Mesodermal cell (in vitro differentiated cells): ENCODE data around the gene CACNA2D4.
A peak's percentile ranks its signal among the peaks of the same experiment; 100 is the strongest.

Experiments
- H3K27ac ChIP-seq: 2 replicates; pipeline ENCODE4 v1.7.0; 2013; ENCODE audit warnings: mild to moderate bottlenecking, low read depth, low read length, moderate library complexity; ENCODE audit not compliant: severe bottlenecking
- H3K36me3 ChIP-seq: 2 replicates; pipeline ENCODE4 v1.7.1; 2013; ENCODE audit warnings: mild to moderate bottlenecking, low read length, moderate library complexity; ENCODE audit not compliant: control insufficient read depth, insufficient read depth
- H3K4me1 ChIP-seq: one replicate; pipeline ENCODE4 v1.7.1; 2013; ENCODE audit warnings: mild to moderate bottlenecking, low read length; ENCODE audit not compliant: insufficient read depth, control insufficient read depth, poor library complexity, severe bottlenecking
- H3K4me3 ChIP-seq: 2 replicates; pipeline ENCODE4 v1.7.0; 2013; ENCODE audit warnings: low read length, control low read depth, mild to moderate bottlenecking; ENCODE audit not compliant: insufficient read depth, poor library complexity, severe bottlenecking; ENCODE audit errors: extremely low read depth
- H3K9me3 ChIP-seq: 2 replicates; pipeline ENCODE4 v1.7.1; 2013; ENCODE audit warnings: mild to moderate bottlenecking, low read length, moderate library complexity; ENCODE audit not compliant: control insufficient read depth
- WGBS, 2 experiments: methylation state at CpG; one replicate each; pipeline ENCODE4 v1.1.5; 2013; ENCODE audit warnings: missing lambda C conversion rate in 2 of 2; ENCODE audit not compliant: insufficient coverage in 2 of 2; 5-methylcytosine and 5-hydroxymethylcytosine counted together

Gene CACNA2D4

DNA sequence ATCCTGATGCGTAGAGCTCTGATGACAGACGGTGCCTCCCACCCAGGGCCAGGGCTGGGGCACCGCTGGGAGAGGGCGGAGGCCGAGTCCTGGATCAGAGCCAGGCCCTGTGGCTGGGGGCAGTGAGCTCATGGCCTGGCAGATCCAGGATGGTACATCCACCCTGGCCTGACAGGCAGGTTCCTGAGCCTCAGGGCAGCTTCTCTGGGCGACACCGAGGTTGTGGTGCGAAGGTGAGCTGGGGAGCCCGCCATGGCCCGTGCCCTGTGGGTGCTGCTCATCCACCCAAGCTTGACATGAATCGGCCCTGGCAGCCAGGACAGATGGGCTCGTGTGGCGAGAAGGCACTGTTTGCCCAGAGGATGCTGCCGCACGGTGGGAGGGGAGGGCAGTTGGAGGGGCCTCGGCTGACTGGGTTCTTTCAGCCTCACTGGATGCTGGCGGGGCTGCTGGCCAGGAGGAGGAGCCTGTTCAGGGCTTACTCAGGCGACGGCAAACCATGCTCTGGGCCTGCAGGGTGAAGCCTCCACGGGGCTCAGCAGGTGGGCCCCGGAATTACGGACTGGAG is 81.5 kb downstream of the CACNA2D4 start:
- peak overlapping the region; percentile 76 for H3K27ac ChIP-seq
- peaks cover 19% of the 10 kb centered on the region for H3K4me1 ChIP-seq
- H3K4me3 ChIP-seq = no peak overlapping the region
- WGBS, 2 experiments = 75 to 78% methylated on average over 22 of the region's 22 CpGs
- no peaks in the 10 kb centered on the region for H3K36me3 ChIP-seq
- H3K9me3 ChIP-seq = no peaks in the 10 kb centered on the region

DNA sequence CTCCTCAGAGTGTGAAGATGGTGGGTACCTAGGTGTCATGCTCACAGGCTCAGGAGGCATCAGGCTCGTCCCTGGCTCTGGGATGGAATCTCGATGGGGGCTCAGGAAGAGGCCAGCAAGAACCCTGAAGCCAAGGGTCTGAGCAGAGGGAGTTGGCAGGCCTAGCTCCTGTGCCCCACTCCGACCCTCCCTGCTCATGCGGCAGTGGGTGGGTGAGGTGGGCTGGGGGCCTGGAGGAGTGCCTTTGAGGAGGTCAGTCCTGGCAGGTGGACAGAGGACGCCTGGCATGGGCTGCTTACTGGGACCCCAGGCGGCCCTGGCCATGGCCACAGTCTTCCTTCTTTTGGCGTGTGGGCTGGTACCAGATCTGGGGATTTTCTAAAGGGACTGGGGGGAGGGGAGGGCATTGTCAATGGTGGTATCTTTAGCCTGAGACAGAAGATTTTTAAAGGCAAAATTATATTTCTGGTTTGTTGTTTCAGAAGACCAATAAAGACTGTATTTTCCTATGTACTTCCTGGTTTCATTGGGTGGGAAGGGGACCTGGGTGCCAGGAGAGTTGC is 82.1 kb downstream of the CACNA2D4 start:
- H3K4me1 ChIP-seq = peaks cover 19% of the 10 kb centered on the region
- H3K36me3 ChIP-seq = no peaks in the 10 kb centered on the region
- H3K4me3 ChIP-seq = no peak overlapping the region
- no peaks in the 10 kb centered on the region for H3K9me3 ChIP-seq
- WGBS, 2 experiments = 63 to 81% methylated on average over 4 to 7 of the region's 7 CpGs
- H3K27ac ChIP-seq = no peak overlapping the region

- Histone ChIP-seq H3K27ac (no peak overlapping the region), H3K36me3 (no peaks in the 10 kb centered on the region), H3K4me1 (peaks cover 19% of the 10 kb centered on the region), H3K4me3 (no peak overlapping the region), H3K9me3 (no peaks in the 10 kb centered on the region)
- WGBS, 2 experiments = 90 to 93% methylated on average over 20 to 22 of the region's 22 CpGs
These were observed 83.0 kb downstream of the CACNA2D4 start for GRCh38 chr12:1835211-1836131.

DNA sequence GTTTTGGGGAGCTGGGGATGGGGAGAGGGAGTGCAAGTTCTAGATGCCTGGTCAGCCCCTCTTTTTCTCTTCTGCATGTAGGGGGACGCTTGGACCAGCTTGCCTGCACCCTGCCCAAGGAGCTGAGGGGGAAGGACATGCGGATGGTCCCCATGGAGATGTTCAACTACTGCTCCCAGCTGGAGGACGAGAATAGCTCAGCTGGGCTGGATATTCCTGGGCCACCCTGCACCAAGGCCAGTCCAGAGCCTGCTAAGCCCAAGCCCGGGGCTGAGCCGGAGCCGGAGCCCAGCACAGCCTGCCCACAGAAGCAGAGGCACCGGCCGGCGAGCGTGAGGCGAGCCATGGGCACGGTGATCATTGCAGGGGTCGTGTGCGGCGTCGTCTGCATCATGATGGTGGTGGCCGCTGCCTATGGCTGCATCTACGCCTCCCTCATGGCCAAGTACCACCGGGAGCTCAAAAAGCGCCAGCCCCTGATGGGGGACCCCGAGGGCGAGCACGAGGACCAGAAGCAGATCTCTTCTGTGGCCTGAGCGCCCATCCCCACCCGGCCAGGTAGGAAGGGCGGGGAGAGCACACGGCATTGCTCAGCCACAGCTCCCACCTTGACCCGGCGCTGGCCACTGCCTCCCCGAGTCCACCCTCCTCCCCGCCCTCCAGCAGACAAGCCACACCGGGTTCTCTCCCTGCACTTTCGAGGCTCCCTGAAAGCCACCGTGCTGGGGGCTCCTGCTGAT is 84.1 kb downstream of the CACNA2D4 start:
- 89 to 92% methylated on average over 32 to 33 of the region's 34 CpGs for WGBS, 2 experiments
- H3K36me3 ChIP-seq = no peaks in the 10 kb centered on the region
- no peak overlapping the region for H3K4me3 ChIP-seq
- H3K9me3 ChIP-seq = no peaks in the 10 kb centered on the region
- no peak overlapping the region for H3K27ac ChIP-seq
- H3K4me1 ChIP-seq = peaks cover 19% of the 10 kb centered on the region

DNA sequence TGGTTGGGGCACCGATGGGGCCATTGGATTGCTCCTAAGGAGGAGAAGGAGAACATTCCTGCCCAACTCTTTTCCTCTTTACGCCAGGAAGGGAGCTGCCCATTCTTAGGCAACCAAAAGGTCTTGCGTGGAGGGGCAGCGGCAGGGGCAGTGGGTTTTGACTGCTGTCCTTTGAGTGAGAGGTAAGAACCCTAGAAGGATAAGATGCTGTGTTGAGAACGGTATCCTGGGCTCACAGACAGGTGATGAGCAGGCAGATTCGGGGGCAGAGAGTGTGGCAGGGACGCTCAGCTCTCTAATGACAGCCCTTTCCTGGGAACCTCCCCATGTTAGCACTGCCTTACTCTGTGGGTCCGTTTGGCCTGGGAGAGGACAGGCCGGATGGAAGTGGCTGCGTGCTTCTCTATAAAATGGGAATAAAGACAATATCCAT is 84.8 kb downstream of the CACNA2D4 start:
- H3K27ac ChIP-seq = no peak overlapping the region
- H3K36me3 ChIP-seq = no peaks in the 10 kb centered on the region
- H3K9me3 ChIP-seq = no peaks in the 10 kb centered on the region
- H3K4me3 ChIP-seq = no peak overlapping the region
- peaks cover 16% of the 10 kb centered on the region for H3K4me1 ChIP-seq
- WGBS, 2 experiments = 82 to 83% methylated on average over 7 to 9 of the region's 10 CpGs

DNA sequence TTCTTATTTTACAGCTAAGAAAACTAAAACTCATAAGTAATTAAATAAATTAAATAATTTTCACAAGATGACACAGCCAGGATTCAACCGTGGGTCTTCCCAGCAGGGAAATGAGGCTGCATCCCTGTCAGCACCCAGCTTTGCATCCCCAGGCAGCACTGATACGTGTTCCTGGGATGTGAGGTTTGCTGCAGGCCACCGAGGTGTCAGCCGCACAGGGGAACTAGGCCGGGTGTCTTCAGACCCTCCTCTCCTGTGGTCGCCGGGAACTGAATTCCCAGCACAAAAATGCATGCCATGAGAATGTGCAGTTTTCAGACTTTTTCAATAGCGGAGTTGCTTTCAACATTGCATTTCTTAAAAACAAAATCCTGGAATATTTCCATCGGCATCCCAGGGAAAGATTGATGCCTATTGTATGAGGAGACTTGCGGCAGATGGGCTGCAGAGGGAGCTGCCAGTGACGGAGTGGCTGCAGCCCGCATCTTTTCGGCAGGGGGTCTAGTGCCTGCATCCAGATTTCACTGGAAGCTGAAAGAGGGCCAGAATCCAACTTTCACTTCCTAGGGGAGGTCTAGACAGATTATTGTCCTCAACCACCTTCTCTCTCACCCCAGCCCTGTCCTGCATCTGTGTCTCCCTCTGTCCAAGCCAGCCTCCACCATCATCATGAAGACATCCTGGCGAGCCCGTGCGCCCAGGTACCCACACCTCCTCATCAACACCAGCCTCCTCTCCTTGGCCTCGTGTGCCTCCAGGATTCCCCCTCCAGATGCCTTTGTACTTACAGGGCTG is 85.5 kb downstream of the CACNA2D4 start:
- 76 to 81% methylated on average over 13 to 14 of the region's 17 CpGs for WGBS, 2 experiments
- Histone ChIP-seq H3K27ac (no peak overlapping the region), H3K36me3 (no peaks in the 10 kb centered on the region), H3K4me1 (peaks cover 10% of the 10 kb centered on the region), H3K9me3 (no peaks in the 10 kb centered on the region), H3K4me3 (no peak overlapping the region)

DNA sequence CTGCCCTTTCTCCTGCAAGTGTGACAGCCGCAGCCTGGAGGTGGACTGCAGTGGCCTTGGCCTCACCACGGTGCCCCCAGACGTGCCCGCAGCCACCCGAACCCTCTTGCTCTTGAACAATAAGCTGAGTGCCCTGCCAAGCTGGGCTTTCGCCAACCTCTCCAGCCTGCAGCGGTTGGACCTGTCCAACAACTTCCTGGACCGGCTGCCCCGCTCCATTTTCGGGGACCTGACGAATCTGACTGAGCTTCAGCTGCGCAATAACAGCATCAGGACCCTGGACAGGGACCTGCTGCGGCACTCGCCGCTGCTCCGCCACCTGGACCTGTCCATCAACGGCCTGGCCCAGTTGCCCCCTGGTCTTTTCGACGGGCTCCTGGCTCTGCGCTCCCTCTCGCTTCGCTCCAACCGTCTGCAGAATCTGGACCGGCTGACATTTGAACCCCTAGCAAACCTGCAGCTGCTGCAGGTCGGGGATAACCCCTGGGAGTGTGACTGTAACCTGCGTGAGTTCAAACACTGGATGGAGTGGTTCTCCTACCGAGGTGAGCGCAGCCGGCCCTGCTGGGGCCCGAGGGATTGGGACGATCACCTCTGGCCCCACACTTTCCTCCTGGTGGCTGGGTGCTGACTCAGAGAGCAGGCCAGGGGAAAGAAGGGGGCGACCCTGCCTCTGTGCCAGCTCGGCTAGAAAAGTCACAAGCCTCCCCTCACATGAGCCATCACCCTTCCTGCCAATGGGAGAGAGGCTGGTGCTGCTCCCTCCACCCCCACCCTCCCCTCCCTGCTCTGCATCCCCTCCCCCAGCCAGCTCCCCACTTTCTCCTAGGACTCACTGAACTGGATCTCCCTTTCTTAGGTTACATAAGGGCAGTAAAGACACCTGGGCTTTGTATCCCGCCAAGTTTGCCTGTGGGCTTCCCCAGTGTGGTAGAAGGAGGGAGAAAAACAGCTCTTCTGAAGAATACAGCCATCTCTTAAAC is 87.2 kb downstream of the CACNA2D4 start:
- no peaks in the 10 kb centered on the region for H3K36me3 ChIP-seq
- H3K9me3 ChIP-seq = no peaks in the 10 kb centered on the region
- H3K4me3 ChIP-seq = no peak overlapping the region
- no peaks in the 10 kb centered on the region for H3K4me1 ChIP-seq
- WGBS, 2 experiments = 18 to 20% methylated on average over 26 to 30 of the region's 34 CpGs
- no peak overlapping the region for H3K27ac ChIP-seq

DNA sequence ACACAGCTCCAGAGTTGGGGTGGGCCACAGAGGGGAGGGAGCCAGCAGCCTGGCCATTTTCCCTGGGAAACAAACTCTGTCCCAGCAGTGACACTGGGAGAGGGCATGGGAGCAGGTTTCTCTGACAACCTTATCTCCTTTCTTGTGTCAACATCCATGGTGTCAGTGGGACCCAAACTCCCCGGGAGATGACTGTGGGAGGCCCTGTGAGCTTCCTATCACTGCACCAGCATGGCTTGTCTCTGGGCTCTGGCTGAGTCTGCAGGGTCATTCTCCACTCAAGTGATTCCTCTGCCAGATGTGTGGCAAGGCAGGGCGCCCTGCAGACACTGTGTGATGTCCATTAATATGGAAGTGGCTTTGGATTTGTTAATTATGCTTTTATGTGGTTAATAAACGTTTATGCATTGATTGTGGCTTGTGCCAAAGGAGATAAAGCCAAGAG is 88.0 kb downstream of the CACNA2D4 start:
- H3K9me3 ChIP-seq = no peaks in the 10 kb centered on the region
- H3K36me3 ChIP-seq = no peaks in the 10 kb centered on the region
- H3K27ac ChIP-seq = no peak overlapping the region
- WGBS, 2 experiments = 63 to 71% methylated on average over 2 to 3 of the region's 3 CpGs
- H3K4me3 ChIP-seq = no peak overlapping the region
- H3K4me1 ChIP-seq = no peaks in the 10 kb centered on the region

GRCh38 chr12:1829306-1829900 is 89.0 kb downstream of the CACNA2D4 start:
- H3K4me3 ChIP-seq = no peak overlapping the region
- H3K36me3 ChIP-seq = no peaks in the 10 kb centered on the region
- no peaks in the 10 kb centered on the region for H3K9me3 ChIP-seq
- no peaks in the 10 kb centered on the region for H3K4me1 ChIP-seq
- 85 to 89% methylated on average over 8 to 9 of the region's 11 CpGs for WGBS, 2 experiments
- no peak overlapping the region for H3K27ac ChIP-seq
